Measurements from ENCODE around the gene UTRN. TPM values are rescaled to one million over a fixed set of nuclear protein-coding genes. Genes with fewer than 3 reads are reported as not detected.
A peak's percentile ranks its signal among the peaks of the same experiment; 100 is the strongest.

The UTRN gene
- total and polyA plus RNA-seq, 2 experiments from 2014 or later, result 53.9 to 121 TPM

GRCh38 chr6:144279484-144280150 lies 5.5 kb upstream of the UTRN start:
- no peaks in the 10 kb centered on the region for H3K9me2 ChIP-seq (ENCODE audit: insufficient read depth)
- H2AFZ ChIP-seq, result no peak overlapping the region
- peak overlapping the region; percentile 69; the same call in 1 of the 2 replicates for H3K4me2 ChIP-seq
- TF ChIP-seq REST (IDR thresholded peaks at IDR 0.05; ENCODE audit: unreplicated experiment), result no peak
- no peak for TF ChIP-seq NANOG (IDR thresholded peaks at IDR 0.05; ENCODE audit: borderline replicate concordance)
- TF ChIP-seq POLR2AphosphoS5 (IDR thresholded peaks at IDR 0.05; ENCODE audit: low read depth), result no peak
- no peak for TF ChIP-seq CREB1 (CRISPR knock-in tag; IDR thresholded peaks at IDR 0.05; ENCODE audit: low read depth)
- TF ChIP-seq ZNF114 (CRISPR knock-in tag; IDR thresholded peaks at IDR 0.05), result no peak
- TF ChIP-seq ZNF462 (CRISPR knock-in tag; IDR thresholded peaks at IDR 0.05), result no peak
- TF ChIP-seq EZH2 (IDR thresholded peaks at IDR 0.05; ENCODE audit: low read depth, unreplicated experiment), result no peak
- no peak for TF ChIP-seq ETS1 (IDR thresholded peaks at IDR 0.05)
- no peak for TF ChIP-seq ZNF331 (CRISPR knock-in tag; IDR thresholded peaks at IDR 0.05; ENCODE audit: low read depth)
- TF ChIP-seq STAT1 (IDR thresholded peaks at IDR 0.05; ENCODE audit: unreplicated experiment), result no peak
- no peak for TF ChIP-seq EZH2phosphoT487 (IDR thresholded peaks at IDR 0.05; ENCODE audit: unreplicated experiment)
- Mint-ChIP-seq H3K4me3 (no peak overlapping the region), H3K4me1 (peaks cover 36% of the 10 kb centered on the region), H3K36me3 (ENCODE audit: low read depth) (peaks cover 3% of the 10 kb centered on the region; the same call in 1 of the 3 replicates), H3K9me3 (no peaks in the 10 kb centered on the region), H3K27ac (no peak overlapping the region), H3K27me3 (ENCODE audit: insufficient read depth, low read depth, poor library complexity) (peaks cover 10% of the 10 kb centered on the region)
- H3K4me3 ChIP-seq, result no peak overlapping the region
- DNase-seq (ENCODE audit: low spot score) (no peak), ATAC-seq (peak; percentile 37)
- H3K4me1 ChIP-seq (ENCODE audit: insufficient read depth), result peaks cover 38% of the 10 kb centered on the region
- no peaks in the 10 kb centered on the region for H3F3A ChIP-seq (replicated peaks; ENCODE audit: low read depth)
- H3K27me3 ChIP-seq (ENCODE audit: insufficient read depth), result peaks cover 9% of the 10 kb centered on the region; the same call in 1 of the 2 replicates
- H3K36me3 ChIP-seq (ENCODE audit: insufficient read depth), result no peaks in the 10 kb centered on the region
- H3K79me2 ChIP-seq (replicated peaks; ENCODE audit: insufficient read depth), result no peaks in the 10 kb centered on the region
- H4K20me1 ChIP-seq (replicated peaks; ENCODE audit: insufficient read depth), result no peaks in the 10 kb centered on the region; the same call in 1 of the 2 replicates
- no peak overlapping the region for H3K27ac ChIP-seq (ENCODE audit: low read depth)

Data from GM23338 (cell line).